Activated naive CD4-positive, alpha-beta T cell treated with anti-CD3 and anti-CD28 coated beads for 36 hours (primary cell): ENCODE results near the gene ZDHHC5. TPM values are rescaled to one million over a fixed set of nuclear protein-coding genes. Genes with fewer than 3 reads are reported as not detected.

Source experiments
- CTCF ChIA-PET: fragments of 350-600 bp; sonication (Branson Sonifier 250); formaldehyde crosslinking; loops from one replicate; lab custom pipeline; 2021; ENCODE audit warnings: antibody characterized with exemption; lab: Charles Lee
- DNase-seq: peaks from one replicate; pipeline ENCODE4 v3.0.0-alpha.2; 2020
- H3K27ac Mint-ChIP-seq: one replicate; pipeline ENCODE4 v1.8.0; 2021; ENCODE audit warnings: mild to moderate bottlenecking, mixed read lengths
- H3K27me3 Mint-ChIP-seq: one replicate; pipeline ENCODE4 v1.8.0; 2021; ENCODE audit warnings: low read depth, mixed read lengths
- H3K36me3 Mint-ChIP-seq: one replicate; pipeline ENCODE4 v1.8.0; 2021; ENCODE audit warnings: low read depth, mixed read lengths
- H3K4me1 Mint-ChIP-seq: one replicate; pipeline ENCODE4 v1.8.0; 2021; ENCODE audit warnings: low read depth, mixed read lengths
- H3K4me3 Mint-ChIP-seq: one replicate; pipeline ENCODE4 v1.8.0; 2021; ENCODE audit warnings: mild to moderate bottlenecking, moderate library complexity, mixed read lengths
- H3K9me3 Mint-ChIP-seq: one replicate; pipeline ENCODE4 v1.8.0; 2021; ENCODE audit warnings: mixed read lengths
- intact Hi-C: fragments of 100-400 bp; cut with micrococcal nuclease; formaldehyde crosslinking; loops from one replicate; pipeline ENCODE4 v1.15.1; 2023
- microRNA-seq: library from miRNA; unstranded; fragments of <30 nt; microRNA quantifications from one replicate; pipeline ENCODE4 v1.2.0, GENCODE V29; 2022; ENCODE audit warnings: borderline microRNAs expressed, borderline replicate concordance
- total RNA-seq, 2 experiments: library from RNA; stranded (reverse); gene quantifications; one replicate each; pipeline ENCODE4 v1.2.3, GENCODE V29; 2021

The ZDHHC5 gene
- total RNA-seq, 2 experiments from 2014 or later: 38.5 to 46.6 TPM

GRCh38 chr11:57744357-57744756 is 76.4 kb downstream of the ZDHHC5 start:
- intact Hi-C loops: loop anchor here (5.0 to 10.0 kb wide), 2 partner anchors 407 to 1400 kb away; partner anchors contain the start of genes FAM111A, P2RX3 and SSRP1

GRCh38 chr11:57745206-57745605 is 77.3 kb downstream of the ZDHHC5 start:
- Mint-ChIP-seq H3K4me1 (peaks cover 34% of the 10 kb centered on the region), H3K36me3 (peaks cover 39% of the 10 kb centered on the region), H3K9me3 (no peaks in the 10 kb centered on the region), H3K4me3 (no peak overlapping the region), H3K27ac (peak overlapping the region; percentile 74), H3K27me3 (no peaks in the 10 kb centered on the region)
- CTCF ChIA-PET: interaction anchor here (7.9 kb wide), 1 partner anchor 56 kb away, joined by 64 read pairs; no protein-coding TSS in a partner anchor
- intact Hi-C loops: loop anchor here (10.0 kb wide), 1 partner anchor 1400 kb away; the partner anchor contains the start of gene FAM111A
- no peak for DNase-seq

More at GRCh38 chr11:57744357-57744756, 76.4 kb downstream of the ZDHHC5 start:
- no peak overlapping the region for H3K4me3 Mint-ChIP-seq
- H3K27me3 Mint-ChIP-seq: no peaks in the 10 kb centered on the region
- CTCF ChIA-PET: interaction anchor here (7.9 kb wide), 1 partner anchor 57 kb away, joined by 64 read pairs; no protein-coding TSS in a partner anchor
- H3K4me1 Mint-ChIP-seq: peaks cover 34% of the 10 kb centered on the region
- DNase-seq: no peak
- H3K36me3 Mint-ChIP-seq: peaks cover 43% of the 10 kb centered on the region
- H3K9me3 Mint-ChIP-seq: no peaks in the 10 kb centered on the region
- peak overlapping the region; percentile 74 for H3K27ac Mint-ChIP-seq

GRCh38 chr11:57746920-57747319 is 79.0 kb downstream of the ZDHHC5 start:
- Mint-ChIP-seq H3K36me3 (peaks cover 30% of the 10 kb centered on the region), H3K27ac (peak overlapping the region; percentile 37), H3K9me3 (no peaks in the 10 kb centered on the region), H3K4me3 (no peak overlapping the region), H3K27me3 (no peaks in the 10 kb centered on the region), H3K4me1 (peaks cover 32% of the 10 kb centered on the region)
- DNase-seq: no peak
- intact Hi-C loops: loop anchor here (10.0 kb wide), 1 partner anchor 1398 kb away; the partner anchor contains the start of gene FAM111A
- CTCF ChIA-PET: interaction anchor here (0.6 to 7.9 kb wide), 3 partner anchors 13 to 54 kb away, joined by 3 to 64 read pairs (median 3); no protein-coding TSS in a partner anchor

Small RNAs within 50 kb of the gene (microRNA-seq; reads per million reads assigned to microRNA genes)
- gene MIR130A: 165 reads per million, percentile 65 among the genes with 10 or more reads in this experiment

Other genes with a start within 250 kb of the ZDHHC5 start
- 100 to 1,000 TPM; 116 to 117 TPM for gene SLC43A3, start 241.0 kb upstream of the ZDHHC5 start, total RNA-seq
- gene RTN4RL2, start 207.6 kb upstream of the ZDHHC5 start, total RNA-seq: under 1 TPM; 0.74 to 0.99 TPM
- gene SLC43A1, start 152.4 kb upstream of the ZDHHC5 start, total RNA-seq: 10 to 100 TPM; 26.5 to 29.7 TPM
- 100 to 1,000 TPM; 131 to 136 TPM for gene TIMM10, start 137.4 kb upstream of the ZDHHC5 start, total RNA-seq
- not detected for gene SMTNL1, start 130.5 kb upstream of the ZDHHC5 start, total RNA-seq
- 100 to 1,000 TPM; 187 to 194 TPM for gene UBE2L6, start 100.4 kb upstream of the ZDHHC5 start, total RNA-seq
- gene SERPING1, start 70.4 kb upstream of the ZDHHC5 start, total RNA-seq: under 1 TPM; 0.17 to 0.43 TPM
- gene YPEL4, start 18.2 kb upstream of the ZDHHC5 start, total RNA-seq: under 1 TPM; 0.17 to 0.54 TPM
- 10 to 100 TPM; 11.3 to 14.2 TPM for gene CLP1, start 10.4 kb upstream of the ZDHHC5 start, total RNA-seq
- gene MED19, start 44.1 kb downstream of the ZDHHC5 start, total RNA-seq: 1 to 10 TPM; 8.2 to 9.0 TPM
- gene TMX2, start 44.5 kb downstream of the ZDHHC5 start, total RNA-seq: 10 to 100 TPM; 49.8 to 54.7 TPM
- gene SELENOH, start 73.4 kb downstream of the ZDHHC5 start, total RNA-seq: 100 to 1,000 TPM; 249 to 282 TPM
- gene BTBD18, start 83.7 kb downstream of the ZDHHC5 start, total RNA-seq: not detected
- gene CTNND1, start 93.7 kb downstream of the ZDHHC5 start, total RNA-seq: 1 to 10 TPM; 5.5 to 8.5 TPM